ENCODE measurements around the gene NCAM1.

GRCh38 chr11:113124006-113124405 lies 162.8 kb downstream of the NCAM1 start:
- TF ChIP-seq, protein P1, sequence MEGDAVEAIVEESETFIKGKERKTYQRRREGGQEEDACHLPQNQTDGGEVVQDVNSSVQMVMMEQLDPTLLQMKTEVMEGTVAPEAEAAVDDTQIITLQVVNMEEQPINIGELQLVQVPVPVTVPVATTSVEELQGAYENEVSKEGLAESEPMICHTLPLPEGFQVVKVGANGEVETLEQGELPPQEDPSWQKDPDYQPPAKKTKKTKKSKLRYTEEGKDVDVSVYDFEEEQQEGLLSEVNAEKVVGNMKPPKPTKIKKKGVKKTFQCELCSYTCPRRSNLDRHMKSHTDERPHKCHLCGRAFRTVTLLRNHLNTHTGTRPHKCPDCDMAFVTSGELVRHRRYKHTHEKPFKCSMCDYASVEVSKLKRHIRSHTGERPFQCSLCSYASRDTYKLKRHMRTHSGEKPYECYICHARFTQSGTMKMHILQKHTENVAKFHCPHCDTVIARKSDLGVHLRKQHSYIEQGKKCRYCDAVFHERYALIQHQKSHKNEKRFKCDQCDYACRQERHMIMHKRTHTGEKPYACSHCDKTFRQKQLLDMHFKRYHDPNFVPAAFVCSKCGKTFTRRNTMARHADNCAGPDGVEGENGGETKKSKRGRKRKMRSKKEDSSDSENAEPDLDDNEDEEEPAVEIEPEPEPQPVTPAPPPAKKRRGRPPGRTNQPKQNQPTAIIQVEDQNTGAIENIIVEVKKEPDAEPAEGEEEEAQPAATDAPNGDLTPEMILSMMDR (IDR thresholded peaks at IDR 0.05; ENCODE audit: insufficient read depth, low read length) = no peak
- TF ChIP-seq, protein P2, sequence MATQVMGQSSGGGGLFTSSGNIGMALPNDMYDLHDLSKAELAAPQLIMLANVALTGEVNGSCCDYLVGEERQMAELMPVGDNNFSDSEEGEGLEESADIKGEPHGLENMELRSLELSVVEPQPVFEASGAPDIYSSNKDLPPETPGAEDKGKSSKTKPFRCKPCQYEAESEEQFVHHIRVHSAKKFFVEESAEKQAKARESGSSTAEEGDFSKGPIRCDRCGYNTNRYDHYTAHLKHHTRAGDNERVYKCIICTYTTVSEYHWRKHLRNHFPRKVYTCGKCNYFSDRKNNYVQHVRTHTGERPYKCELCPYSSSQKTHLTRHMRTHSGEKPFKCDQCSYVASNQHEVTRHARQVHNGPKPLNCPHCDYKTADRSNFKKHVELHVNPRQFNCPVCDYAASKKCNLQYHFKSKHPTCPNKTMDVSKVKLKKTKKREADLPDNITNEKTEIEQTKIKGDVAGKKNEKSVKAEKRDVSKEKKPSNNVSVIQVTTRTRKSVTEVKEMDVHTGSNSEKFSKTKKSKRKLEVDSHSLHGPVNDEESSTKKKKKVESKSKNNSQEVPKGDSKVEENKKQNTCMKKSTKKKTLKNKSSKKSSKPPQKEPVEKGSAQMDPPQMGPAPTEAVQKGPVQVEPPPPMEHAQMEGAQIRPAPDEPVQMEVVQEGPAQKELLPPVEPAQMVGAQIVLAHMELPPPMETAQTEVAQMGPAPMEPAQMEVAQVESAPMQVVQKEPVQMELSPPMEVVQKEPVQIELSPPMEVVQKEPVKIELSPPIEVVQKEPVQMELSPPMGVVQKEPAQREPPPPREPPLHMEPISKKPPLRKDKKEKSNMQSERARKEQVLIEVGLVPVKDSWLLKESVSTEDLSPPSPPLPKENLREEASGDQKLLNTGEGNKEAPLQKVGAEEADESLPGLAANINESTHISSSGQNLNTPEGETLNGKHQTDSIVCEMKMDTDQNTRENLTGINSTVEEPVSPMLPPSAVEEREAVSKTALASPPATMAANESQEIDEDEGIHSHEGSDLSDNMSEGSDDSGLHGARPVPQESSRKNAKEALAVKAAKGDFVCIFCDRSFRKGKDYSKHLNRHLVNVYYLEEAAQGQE (IDR thresholded peaks at IDR 0.05; ENCODE audit: insufficient replicate concordance, low read depth) = no peak

Measured in HL-60 (cell line).